ENCODE data around the gene LYRM1. TPM values are rescaled to one million over a fixed set of nuclear protein-coding genes. Genes with fewer than 3 reads are reported as not detected.
A peak's percentile ranks its signal among the peaks of the same experiment; 100 is the strongest.

The LYRM1 gene
- total RNA-seq (10 to 100 TPM; 28.0 to 28.7 TPM), polyA plus RNA-seq (ENCODE audit: insufficient read length in 6 of 6) (10 to 100 TPM; 28.3 to 36.3 (median 30.2) TPM)
- long read RNA-seq, donor 1, transcript LYRM1-208 (4 exons, 460 nt), result major isoform, 6 of 9 reads
- long read RNA-seq, donor 1, partial matches to known transcripts, result 0 of 9 reads
- long read RNA-seq, donor 1, other reads (novel, unspliced or antisense), result 0 of 9 reads
- long read RNA-seq, donor 2, transcript LYRM1-208 (4 exons, 460 nt), result major isoform, 6 of 10 reads
- long read RNA-seq, donor 2, partial matches to known transcripts, result 0 of 10 reads
- long read RNA-seq, donor 2, other reads (novel, unspliced or antisense), result 0 of 10 reads
- long read RNA-seq, donor 3, transcript LYRM1-208 (4 exons, 460 nt), result major isoform, 5 of 9 reads
- long read RNA-seq, donor 3, partial matches to known transcripts, result 0 of 9 reads
- long read RNA-seq, donor 3, other reads (novel, unspliced or antisense), result 0 of 9 reads
- long read RNA-seq, donor 4, transcript LYRM1-204 (4 exons, 1,558 nt), result major isoform, 5 of 9 reads
- long read RNA-seq, donor 4, partial matches to known transcripts, result 1 of 9 reads
- long read RNA-seq, donor 4, other reads (novel, unspliced or antisense), result 1 of 9 reads
- long read RNA-seq, donor 5, partial matches to known transcripts, result 0 of 8 reads
- long read RNA-seq, donor 5, other reads (novel, unspliced or antisense), result 0 of 8 reads
- long read RNA-seq, donor 6, transcript LYRM1-208 (4 exons, 460 nt), result major isoform, 7 of 7 reads
- long read RNA-seq, donor 6, partial matches to known transcripts, result 0 of 7 reads
- long read RNA-seq, donor 6, other reads (novel, unspliced or antisense), result 0 of 7 reads
- long read RNA-seq, donor 7, partial matches to known transcripts, result 0 of 2 reads
- long read RNA-seq, donor 7, other reads (novel, unspliced or antisense), result 0 of 2 reads
- long read RNA-seq, donor 8, partial matches to known transcripts, result 0 of 3 reads
- long read RNA-seq, donor 8, other reads (novel, unspliced or antisense), result 0 of 3 reads
- long read RNA-seq, donor 9, result 0 reads
- long read RNA-seq, donor 10, transcript LYRM1-204 (4 exons, 1,558 nt), result major isoform, 6 of 18 reads
- long read RNA-seq, donor 10, partial matches to known transcripts, result 0 of 18 reads
- long read RNA-seq, donor 10, other reads (novel, unspliced or antisense), result 5 of 18 reads
- long read RNA-seq, donor 11, result 0 reads
- long read RNA-seq, donor 12, partial matches to known transcripts, result 0 of 5 reads
- long read RNA-seq, donor 12, other reads (novel, unspliced or antisense), result 0 of 5 reads

GRCh38 chr16:20900299-20901067 lies at the start of gene LYRM1, which contains the start of gene DCUN1D3:
Gene LYRM1 (plus strand): TSS chr16:20900771. CDS start chr16:20915556, 14,785 bp downstream.
Gene DCUN1D3 (minus strand): TSS chr16:20900358. CDS start chr16:20862538, 37,820 bp downstream.
- no peak for TF ChIP-seq CTCF (IDR thresholded peaks at IDR 0.05)
- Histone ChIP-seq H3K9me3 (no peaks in the 10 kb centered on the region), H3K27me3 (no peaks in the 10 kb centered on the region), H3K36me3 (peaks cover 0 to 9% of the 10 kb centered on the region in 2 donors), H3K27ac (peak within 1 kb of the TSS; percentile 97 to 98), H3K4me1 (peaks cover 38 to 80% of the 10 kb centered on the region in 2 donors), H3K4me3 (peak within 1 kb of the TSS; percentile 64 to 68)
- peak; percentile 87 for ATAC-seq
- intact Hi-C loops (cut with DNase I), result no loop called here
- DNase-seq, result peak; percentile 98 to 100 (median 98)

GRCh38 chr16:20850981-20851380 lies 49.6 kb upstream of the LYRM1 start:
- no peak for DNase-seq
- H3K36me3 ChIP-seq, result peaks cover 0 to 11% of the 10 kb centered on the region in 2 donors
- H3K4me3 ChIP-seq, result no peak overlapping the region
- H3K9me3 ChIP-seq, result no peaks in the 10 kb centered on the region
- ATAC-seq, result peak; percentile 39
- peaks cover 22 to 51% of the 10 kb centered on the region in 2 donors for H3K4me1 ChIP-seq
- intact Hi-C loops (cut with DNase I), result no loop called here
- peak overlapping the region; percentile 49 to 67 for H3K27ac ChIP-seq
- no peaks in the 10 kb centered on the region for H3K27me3 ChIP-seq
- TF ChIP-seq CTCF (IDR thresholded peaks at IDR 0.05), result no peak

GRCh38 chr16:20851601-20852000 lies 49.0 kb upstream of the LYRM1 start:
- Histone ChIP-seq H3K9me3 (no peaks in the 10 kb centered on the region), H3K4me3 (no peak overlapping the region), H3K27me3 (no peaks in the 10 kb centered on the region), H3K27ac (peak overlapping the region; percentile 49 to 67), H3K36me3 (peaks cover 0 to 11% of the 10 kb centered on the region in 2 donors), H3K4me1 (peaks cover 22 to 51% of the 10 kb centered on the region in 2 donors)
- no peak for TF ChIP-seq CTCF (IDR thresholded peaks at IDR 0.05)
- intact Hi-C loops (cut with DNase I), result no loop called here
- ATAC-seq, result peak; percentile 83
- DNase-seq, result peak; percentile 59 to 78 (median 67)

- TF ChIP-seq CTCF (IDR thresholded peaks at IDR 0.05), result no peak
- Histone ChIP-seq H3K27ac (no peak overlapping the region), H3K36me3 (peaks cover 0 to 23% of the 10 kb centered on the region in 2 donors), H3K9me3 (no peaks in the 10 kb centered on the region), H3K4me3 (no peak overlapping the region), H3K4me1 (peaks cover 22 to 51% of the 10 kb centered on the region in 2 donors), H3K27me3 (no peaks in the 10 kb centered on the region)
- ATAC-seq, result no peak
- DNase-seq, result no peak
- intact Hi-C loops (cut with DNase I), result no loop called here
These were observed 47.4 kb upstream of the LYRM1 start for GRCh38 chr16:20853143-20853542.
